ENCODE results near the gene GRM3.

Gene GRM3

DNA sequence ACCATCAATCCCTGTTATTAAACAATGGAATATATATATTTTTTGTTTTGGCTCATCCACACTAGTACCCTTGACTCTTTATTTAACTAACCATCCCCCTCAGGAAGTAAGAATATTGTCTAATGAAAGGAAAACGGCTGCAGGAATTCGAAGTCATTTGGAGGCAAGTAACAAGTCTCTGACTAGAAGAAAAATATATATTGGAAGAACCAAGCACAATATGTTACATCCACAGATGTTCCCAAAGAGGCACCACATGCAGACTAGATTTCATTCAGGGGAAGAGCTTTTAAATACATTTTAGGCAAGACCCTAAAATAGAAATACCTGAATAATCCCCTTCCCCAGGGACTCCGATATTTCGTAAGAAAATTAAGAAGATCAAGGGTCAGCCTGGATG lies 104.5 kb downstream of the GRM3 start:
- TF ChIP-seq GATA1 (IDR thresholded peaks at IDR 0.05; ENCODE audit: low read depth, low read length): no peak
- no peak for TF ChIP-seq POLR2A (IDR thresholded peaks at IDR 0.05; ENCODE audit: low read length)
- no peak for DNase-seq

- no peak for TF ChIP-seq POLR2A (IDR thresholded peaks at IDR 0.05; ENCODE audit: low read length)
- TF ChIP-seq GATA1 (IDR thresholded peaks at IDR 0.05; ENCODE audit: low read depth, low read length): no peak
- DNase-seq: no peak
These were observed 105.4 kb downstream of the GRM3 start for GRCh38 chr7:86748843-86749719.

- DNase-seq: no peak
- TF ChIP-seq GATA1 (IDR thresholded peaks at IDR 0.05; ENCODE audit: low read depth, low read length) (no peak), POLR2A (IDR thresholded peaks at IDR 0.05; ENCODE audit: low read length) (no peak)
These were observed 106.3 kb downstream of the GRM3 start for GRCh38 chr7:86749741-86750665.

DNA sequence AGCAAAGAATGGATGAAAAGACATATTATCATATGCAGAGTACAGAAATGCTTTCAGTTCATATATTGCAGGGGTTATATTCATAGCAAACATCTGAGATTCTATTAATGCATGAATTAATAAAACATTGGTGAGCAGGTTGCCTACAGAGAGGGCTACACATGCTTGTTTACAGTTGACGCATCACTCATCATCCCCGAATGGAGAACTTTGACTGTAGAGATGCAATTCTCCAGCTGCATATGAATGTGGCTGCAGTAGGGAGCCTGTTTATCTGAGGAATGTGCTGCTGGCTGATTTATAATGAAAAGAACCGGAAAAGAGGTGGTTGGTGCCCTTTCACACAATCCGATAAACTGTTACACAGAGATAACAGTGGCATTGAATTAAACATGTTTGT lies 116.5 kb downstream of the GRM3 start:
- no peak for DNase-seq
- TF ChIP-seq POLR2A (IDR thresholded peaks at IDR 0.05; ENCODE audit: low read length): no peak
- TF ChIP-seq GATA1 (IDR thresholded peaks at IDR 0.05; ENCODE audit: low read depth, low read length): no peak

DNA sequence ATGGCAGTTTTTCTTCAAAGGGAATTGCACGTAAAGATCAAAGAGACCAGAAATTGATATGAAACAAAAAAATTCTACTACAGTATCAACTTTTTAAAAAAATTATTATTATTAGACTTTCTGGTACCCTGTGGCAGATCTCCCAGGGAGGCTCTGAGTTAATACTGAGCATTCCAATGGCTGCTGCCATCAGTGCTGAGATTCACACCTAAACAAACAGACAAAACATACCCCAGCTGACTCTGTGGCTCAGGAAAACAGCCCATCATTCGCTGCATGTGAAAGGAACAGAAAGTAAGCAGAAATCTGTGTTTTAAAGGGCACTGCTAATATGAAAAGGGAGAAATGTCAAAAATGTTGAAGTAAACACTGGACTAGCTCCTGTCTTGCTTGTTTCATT lies 118.4 kb downstream of the GRM3 start:
- DNase-seq: no peak
- TF ChIP-seq GATA1 (IDR thresholded peaks at IDR 0.05; ENCODE audit: low read depth, low read length) (no peak), POLR2A (IDR thresholded peaks at IDR 0.05; ENCODE audit: low read length) (no peak)

- DNase-seq: no peak
- TF ChIP-seq GATA1 (IDR thresholded peaks at IDR 0.05; ENCODE audit: low read depth, low read length): no peak
- TF ChIP-seq POLR2A (IDR thresholded peaks at IDR 0.05; ENCODE audit: low read length): no peak
These were observed 122.2 kb downstream of the GRM3 start for GRCh38 chr7:86765931-86766330.

DNA sequence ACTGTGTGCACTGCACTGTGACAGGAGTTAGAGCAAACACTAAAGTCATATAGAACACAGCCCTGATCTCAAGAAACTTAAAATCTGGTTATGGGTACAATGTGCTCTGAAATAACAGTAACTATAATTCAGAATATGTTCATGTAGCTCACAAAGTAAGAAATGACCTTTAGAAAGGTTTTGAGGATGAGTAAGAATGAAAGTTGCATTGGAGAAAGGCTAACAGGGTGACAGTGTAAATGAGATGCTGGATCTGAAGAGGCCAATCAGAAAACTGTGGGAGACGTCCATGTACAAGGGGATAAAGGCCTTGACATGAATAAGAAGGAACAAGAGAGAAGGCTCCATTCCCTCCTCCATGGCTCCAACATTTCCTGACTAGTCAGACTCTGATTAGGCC lies 124.7 kb downstream of the GRM3 start:
- no peak for TF ChIP-seq POLR2A (IDR thresholded peaks at IDR 0.05; ENCODE audit: low read length)
- no peak for DNase-seq

DNA sequence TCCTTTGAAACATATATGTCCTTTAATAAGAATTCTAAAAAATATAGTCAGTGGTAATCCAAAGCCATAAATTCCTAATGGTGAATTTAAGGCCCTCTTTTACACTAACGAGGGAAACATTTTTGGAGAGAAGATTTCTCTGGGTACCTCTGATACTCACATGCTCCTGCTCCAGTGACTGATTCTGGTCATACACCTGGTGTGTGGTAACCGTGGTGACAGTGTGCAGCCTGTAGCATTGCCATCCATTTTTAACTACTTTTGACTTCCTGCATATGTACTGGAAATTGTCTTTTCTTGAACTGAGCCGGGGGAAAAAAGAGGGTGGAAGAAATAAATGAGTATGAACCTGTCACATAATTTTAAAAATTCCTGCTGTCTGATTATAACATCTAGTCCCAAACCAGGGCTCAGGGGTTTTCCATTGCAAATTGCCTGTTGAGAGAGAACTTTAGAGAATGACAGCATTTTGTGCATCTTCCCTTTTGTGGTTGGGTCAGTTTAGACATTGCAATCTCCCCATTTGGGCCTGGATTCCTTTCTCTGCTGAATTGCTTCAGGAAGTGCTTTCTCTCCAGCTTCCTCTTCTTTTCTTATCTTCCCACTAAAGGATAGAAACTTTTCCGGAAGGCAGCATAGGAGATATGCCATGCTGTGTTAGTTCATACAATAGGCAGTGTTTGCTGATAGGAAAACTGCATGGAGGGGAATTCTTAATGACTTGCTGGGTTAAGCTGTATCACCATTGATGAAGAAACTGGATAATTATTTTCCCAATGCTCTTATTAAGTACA lies 125.5 kb downstream of the GRM3 start:
- no peak for DNase-seq
- no peak for TF ChIP-seq POLR2A (IDR thresholded peaks at IDR 0.05; ENCODE audit: low read length)
- TF ChIP-seq GATA1 (IDR thresholded peaks at IDR 0.05; ENCODE audit: low read depth, low read length): no peak

- TF ChIP-seq POLR2A (IDR thresholded peaks at IDR 0.05; ENCODE audit: low read length): no peak
- TF ChIP-seq GATA1 (IDR thresholded peaks at IDR 0.05; ENCODE audit: low read depth, low read length): no peak
- DNase-seq: no peak
These were observed 129.6 kb downstream of the GRM3 start for GRCh38 chr7:86773309-86773708.

GRCh38 chr7:86775203-86775602 lies 131.5 kb downstream of the GRM3 start:
- TF ChIP-seq POLR2A (IDR thresholded peaks at IDR 0.05; ENCODE audit: low read length) (no peak), GATA1 (IDR thresholded peaks at IDR 0.05; ENCODE audit: low read depth, low read length) (no peak)
- no peak for DNase-seq

- no peak for DNase-seq
- TF ChIP-seq POLR2A (IDR thresholded peaks at IDR 0.05; ENCODE audit: low read length) (no peak), GATA1 (IDR thresholded peaks at IDR 0.05; ENCODE audit: low read depth, low read length) (no peak)
These were observed 132.4 kb downstream of the GRM3 start for GRCh38 chr7:86776136-86776535.

- TF ChIP-seq POLR2A (IDR thresholded peaks at IDR 0.05; ENCODE audit: low read length) (no peak), GATA1 (IDR thresholded peaks at IDR 0.05; ENCODE audit: low read depth, low read length) (no peak)
- DNase-seq: no peak
These were observed 134.6 kb downstream of the GRM3 start for GRCh38 chr7:86778271-86778670.

GRCh38 chr7:86784765-86785164 lies 141.1 kb downstream of the GRM3 start:
- TF ChIP-seq POLR2A (IDR thresholded peaks at IDR 0.05; ENCODE audit: low read length) (no peak), GATA1 (IDR thresholded peaks at IDR 0.05; ENCODE audit: low read depth, low read length) (no peak)

GRCh38 chr7:86785641-86786040 lies 141.9 kb downstream of the GRM3 start:
- no peak for DNase-seq

More at GRCh38 chr7:86784765-86785164, 141.1 kb downstream of the GRM3 start:
- no peak for DNase-seq

More at GRCh38 chr7:86785641-86786040, 141.9 kb downstream of the GRM3 start:
- no peak for TF ChIP-seq GATA1 (IDR thresholded peaks at IDR 0.05; ENCODE audit: low read depth, low read length)
- no peak for TF ChIP-seq POLR2A (IDR thresholded peaks at IDR 0.05; ENCODE audit: low read length)
